ENCODE data around the gene DPM3. TPM values are rescaled to one million over a fixed set of nuclear protein-coding genes. Genes with fewer than 3 reads are reported as not detected.
"Not testable (repeated sequence)": the region's sequence is repeated elsewhere in the genome, so short reads cannot be mapped to it uniquely, and the experiment has no call there.

DPM3 gene
- total and polyA plus RNA-seq, 7 donors = 29.2 to 220 (median 143) TPM

DNA sequence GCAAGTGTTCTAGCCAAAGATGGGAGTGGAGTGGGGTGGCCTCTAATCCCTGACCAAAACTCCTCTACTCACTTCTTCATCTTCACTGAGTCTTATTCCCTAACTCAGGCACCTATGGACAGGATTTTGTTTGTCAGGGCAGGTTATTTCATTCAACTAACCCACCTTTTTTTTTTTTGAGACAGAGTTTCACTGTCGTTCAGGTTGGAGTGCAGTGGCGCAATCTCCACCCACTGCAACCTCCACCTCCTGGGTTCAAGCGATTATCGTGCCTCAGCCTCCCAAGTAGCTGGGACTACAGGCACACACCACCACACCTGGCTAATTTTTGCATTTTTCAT, 27.7 kb upstream of the DPM3 start:
- 38 to 49% methylated on average over 4 of the region's 4 CpGs for WGBS, 2 donors
- intact Hi-C loops (cut with DNase I) = loop anchor here (1.0 to 5.0 kb wide), 2 partner anchors 41 to 77 kb away; partner anchors contain the start of gene EFNA1
- not testable (repeated sequence) for DNase-seq, H3K9me3 ChIP-seq, H3K27me3 ChIP-seq, H3K4me3 ChIP-seq, H3K27ac ChIP-seq
- TF ChIP-seq, protein P1, sequence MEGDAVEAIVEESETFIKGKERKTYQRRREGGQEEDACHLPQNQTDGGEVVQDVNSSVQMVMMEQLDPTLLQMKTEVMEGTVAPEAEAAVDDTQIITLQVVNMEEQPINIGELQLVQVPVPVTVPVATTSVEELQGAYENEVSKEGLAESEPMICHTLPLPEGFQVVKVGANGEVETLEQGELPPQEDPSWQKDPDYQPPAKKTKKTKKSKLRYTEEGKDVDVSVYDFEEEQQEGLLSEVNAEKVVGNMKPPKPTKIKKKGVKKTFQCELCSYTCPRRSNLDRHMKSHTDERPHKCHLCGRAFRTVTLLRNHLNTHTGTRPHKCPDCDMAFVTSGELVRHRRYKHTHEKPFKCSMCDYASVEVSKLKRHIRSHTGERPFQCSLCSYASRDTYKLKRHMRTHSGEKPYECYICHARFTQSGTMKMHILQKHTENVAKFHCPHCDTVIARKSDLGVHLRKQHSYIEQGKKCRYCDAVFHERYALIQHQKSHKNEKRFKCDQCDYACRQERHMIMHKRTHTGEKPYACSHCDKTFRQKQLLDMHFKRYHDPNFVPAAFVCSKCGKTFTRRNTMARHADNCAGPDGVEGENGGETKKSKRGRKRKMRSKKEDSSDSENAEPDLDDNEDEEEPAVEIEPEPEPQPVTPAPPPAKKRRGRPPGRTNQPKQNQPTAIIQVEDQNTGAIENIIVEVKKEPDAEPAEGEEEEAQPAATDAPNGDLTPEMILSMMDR (IDR thresholded peaks at IDR 0.05) = peak in 1 of 4 experiments; percentile 17
- peaks cover 7 to 21% (median 14%) of the 10 kb centered on the region in 4 donors for H3K36me3 ChIP-seq
- H3K4me1 ChIP-seq = peaks cover 0 to 33% (median 28%) of the 10 kb centered on the region in 4 donors

GRCh38 chr1:155167166-155168104, 27.1 kb upstream of the DPM3 start:
- Histone ChIP-seq H3K4me1 (peaks cover 0 to 32% (median 25%) of the 10 kb centered on the region in 4 donors), H3K36me3 (peaks cover 7 to 21% (median 14%) of the 10 kb centered on the region in 4 donors), H3K27ac (peak overlapping the region; percentile 40 to 62 (median 48)), H3K27me3 (peaks cover 0 to 7% (median 0%) of the 10 kb centered on the region in 3 donors), H3K4me3 (peak overlapping the region in 2 of 4 donors; percentile 6 to 12), H3K9me3 (no peaks in the 10 kb centered on the region)
- WGBS, 2 donors = 3 to 5% methylated on average over 28 of the region's 28 CpGs
- intact Hi-C loops (cut with DNase I) = loop anchor here (1.0 to 5.0 kb wide), 2 partner anchors 40 to 76 kb away; partner anchors contain the start of gene EFNA1
- TF ChIP-seq POLR2A (IDR thresholded peaks at IDR 0.05) = no peak
- TF ChIP-seq, protein P1 (IDR thresholded peaks at IDR 0.05) = peak; percentile 87 to 95 (median 93)
- DNase-seq = peak; percentile 94

DNA sequence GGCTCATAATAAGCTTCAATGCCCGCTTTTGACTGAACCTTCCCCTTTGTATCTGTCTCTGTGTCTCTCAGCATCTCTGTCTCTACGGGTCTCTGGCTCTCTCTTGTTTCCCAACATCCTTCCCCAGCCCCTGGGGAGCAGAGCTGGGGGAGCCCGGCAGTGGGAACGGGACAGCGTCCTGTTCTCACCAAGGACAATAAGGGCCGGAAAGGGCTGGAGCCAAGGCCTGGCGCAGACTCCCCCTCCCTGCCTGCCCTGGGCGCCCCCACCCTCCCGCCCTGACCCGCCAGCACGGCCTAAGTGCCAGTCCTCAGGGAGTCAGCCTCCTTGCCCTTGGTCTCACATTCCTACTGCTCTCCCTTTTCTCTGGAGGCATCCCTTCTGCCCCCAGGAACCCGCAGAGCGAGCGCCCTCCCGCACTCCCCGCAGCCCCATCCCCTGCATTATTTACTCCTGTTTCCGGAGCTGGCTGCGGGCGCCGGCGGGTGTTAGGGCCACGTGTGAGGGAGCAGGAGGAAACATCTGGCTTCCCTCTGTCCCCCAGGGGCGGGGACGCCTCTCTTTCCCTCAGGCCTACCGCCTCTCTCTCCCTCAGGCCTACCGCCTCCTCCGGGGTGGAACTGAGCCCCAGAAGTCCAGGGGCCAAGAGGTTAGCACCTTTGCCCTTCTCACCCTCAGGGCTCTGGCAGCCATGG, 26.3 kb upstream of the DPM3 start:
- Histone ChIP-seq H3K27me3 (peaks cover 0 to 7% (median 0%) of the 10 kb centered on the region in 3 donors), H3K4me3 (no peak overlapping the region), H3K4me1 (peaks cover 0 to 24% (median 19%) of the 10 kb centered on the region in 4 donors), H3K36me3 (peaks cover 7 to 21% (median 14%) of the 10 kb centered on the region in 4 donors), H3K9me3 (no peaks in the 10 kb centered on the region), H3K27ac (peak overlapping the region; percentile 40 to 62 (median 48))
- 39 to 69% methylated on average over 27 of the region's 27 CpGs for WGBS, 2 donors
- TF ChIP-seq, protein P1 (IDR thresholded peaks at IDR 0.05) = no peak
- peak in 1 of 4 donors; percentile 55 for TF ChIP-seq POLR2AphosphoS5 (IDR thresholded peaks at IDR 0.05)
- TF ChIP-seq EP300 (IDR thresholded peaks at IDR 0.05) = no peak
- TF ChIP-seq POLR2A (IDR thresholded peaks at IDR 0.05) = no peak
- intact Hi-C loops (cut with DNase I) = loop anchor here (5.0 kb wide), 1 partner anchor 39 kb away; the partner anchor contains the start of gene EFNA1
- DNase-seq = peak; percentile 89

DNA sequence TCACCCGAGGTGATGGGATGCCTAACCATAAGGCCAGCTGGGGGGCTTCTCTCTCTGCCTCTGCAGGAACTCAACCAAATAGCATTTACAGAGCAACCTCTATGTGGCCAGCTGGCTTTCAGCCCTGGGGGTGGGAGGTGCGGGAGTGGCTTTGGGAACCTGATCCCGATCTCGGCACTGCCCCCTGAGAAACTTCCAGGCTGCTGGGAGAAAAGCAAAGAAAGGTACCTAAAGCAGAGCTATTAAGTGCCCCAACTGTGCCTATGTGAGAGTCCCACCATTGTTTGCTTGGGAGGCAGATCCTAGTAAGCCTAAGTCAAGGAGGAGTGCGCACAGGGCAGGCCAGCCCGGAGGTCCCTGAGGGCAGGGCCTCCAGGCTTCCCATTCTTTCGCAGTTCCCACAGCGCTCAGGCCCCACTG, 25.7 kb upstream of the DPM3 start:
- intact Hi-C loops (cut with DNase I) = loop anchor here (5.0 kb wide), 1 partner anchor 39 kb away; the partner anchor contains the start of gene EFNA1
- peaks cover 0 to 7% (median 0%) of the 10 kb centered on the region in 3 donors for H3K27me3 ChIP-seq
- H3K4me3 ChIP-seq = no peak overlapping the region
- TF ChIP-seq, protein P1 (IDR thresholded peaks at IDR 0.05) = no peak
- TF ChIP-seq POLR2AphosphoS5 (IDR thresholded peaks at IDR 0.05) (no peak), EP300 (IDR thresholded peaks at IDR 0.05) (no peak), POLR2A (IDR thresholded peaks at IDR 0.05) (no peak)
- no peak for DNase-seq
- H3K36me3 ChIP-seq = peaks cover 7 to 21% (median 14%) of the 10 kb centered on the region in 4 donors
- peak overlapping the region; percentile 40 to 62 (median 48) for H3K27ac ChIP-seq
- H3K9me3 ChIP-seq = no peaks in the 10 kb centered on the region
- H3K4me1 ChIP-seq = peaks cover 0 to 21% (median 18%) of the 10 kb centered on the region in 4 donors
- 58 to 86% methylated on average over 8 of the region's 8 CpGs for whole genome bisulfite sequencing, 2 donors

- not testable (repeated sequence) for H3K27ac ChIP-seq, H3K9me3 ChIP-seq, H3K4me3 ChIP-seq, H3K27me3 ChIP-seq, DNase-seq
- Histone ChIP-seq H3K36me3 (peaks cover 7 to 12% (median 8%) of the 10 kb centered on the region in 4 donors), H3K4me1 (peaks cover 0 to 21% (median 18%) of the 10 kb centered on the region in 4 donors)
- WGBS, 2 donors = 94 to 95% methylated on average over 11 of the region's 11 CpGs
- intact Hi-C loops (cut with DNase I) = loop anchor here (5.0 kb wide), 1 partner anchor 37 kb away; the partner anchor contains the start of gene EFNA1
These were observed 24.3 kb upstream of the DPM3 start for GRCh38 chr1:155164625-155165024.

DNA sequence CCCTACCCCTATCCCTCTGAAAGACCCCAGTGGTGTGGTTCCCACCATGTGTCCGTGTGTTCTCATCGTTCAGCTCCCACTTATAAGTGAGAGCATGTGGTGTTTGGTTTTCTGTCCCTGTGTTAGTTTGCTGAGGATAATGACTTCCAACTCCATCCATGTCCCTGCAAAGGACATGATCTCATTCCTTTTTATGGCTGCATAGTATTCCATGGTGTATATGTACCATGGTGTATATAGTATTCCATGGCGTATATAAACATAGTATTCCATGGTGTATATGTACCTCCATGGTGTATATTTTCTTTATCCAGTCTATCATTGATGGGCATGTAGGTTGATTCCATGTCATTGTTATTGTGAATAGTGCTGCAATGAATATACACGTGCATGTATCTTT, 23.5 kb upstream of the DPM3 start:
- intact Hi-C loops (cut with DNase I); H3K4me3 ChIP-seq; H3K36me3 ChIP-seq; H3K27ac ChIP-seq; H3K9me3 ChIP-seq; DNase-seq; H3K27me3 ChIP-seq: not testable (repeated sequence)
- 97 to 99% methylated on average over 4 of the region's 4 CpGs for WGBS, 2 donors
- peaks cover 0 to 21% (median 18%) of the 10 kb centered on the region in 4 donors for H3K4me1 ChIP-seq

GRCh38 chr1:155162631-155163030, 22.3 kb upstream of the DPM3 start:
- H3K9me3 ChIP-seq; H3K27ac ChIP-seq; intact Hi-C loops (cut with DNase I); H3K36me3 ChIP-seq; H3K4me3 ChIP-seq; H3K27me3 ChIP-seq: not testable (repeated sequence)
- peak; percentile 27 for DNase-seq
- WGBS, 2 donors = 97 to 98% methylated on average over 6 of the region's 6 CpGs
- H3K4me1 ChIP-seq = peaks cover 0 to 16% (median 13%) of the 10 kb centered on the region in 4 donors
